Astrocyte (in vitro differentiated cells and primary cell): ENCODE measurements around the gene TAX1BP3. TPM values are rescaled to one million over a fixed set of nuclear protein-coding genes. Genes with fewer than 3 reads are reported as not detected.

Source experiments
- DNase-seq: peaks from one replicate; pipeline ENCODE4 v3.0.0-alpha.2; 2010; ENCODE audit warnings: low read depth
- FAIRE-seq: peaks from 2 replicates; lab custom pipeline; 2011; peaks lifted over from hg19 to GRCh38; lab: Jason Lieb, UNC
- H2AFZ ChIP-seq: 2 replicates; pipeline ENCODE4 v1.6.0; 2012; ENCODE audit warnings: low read depth, low read length, inconsistent platforms
- H3K27ac ChIP-seq: 2 replicates; pipeline ENCODE4 v1.5.1; 2011; ENCODE audit warnings: low read depth, low read length, inconsistent platforms
- H3K27me3 ChIP-seq: 2 replicates; pipeline ENCODE4 v1.6.0; 2011; ENCODE audit warnings: low read length, inconsistent platforms; ENCODE audit not compliant: insufficient read depth
- H3K36me3 ChIP-seq: 2 replicates; pipeline ENCODE4 v1.5.1; 2011; ENCODE audit warnings: low read length, inconsistent platforms; ENCODE audit not compliant: insufficient read depth
- H3K4me1 ChIP-seq: 2 replicates; pipeline ENCODE4 v1.5.1; 2011; ENCODE audit warnings: low read length, inconsistent platforms; ENCODE audit not compliant: insufficient read depth
- H3K4me2 ChIP-seq: 2 replicates; pipeline ENCODE4 v1.6.0; 2012; ENCODE audit warnings: low read length, inconsistent platforms
- H3K4me3 ChIP-seq: 2 replicates; pipeline ENCODE4 v1.5.1; 2011; ENCODE audit warnings: low read depth, mild to moderate bottlenecking, low read length, inconsistent platforms; ENCODE audit not compliant: insufficient read depth
- H3K79me2 ChIP-seq: 2 replicates; pipeline ENCODE4 v1.6.0; 2012; ENCODE audit warnings: mild to moderate bottlenecking, low read length, inconsistent platforms; ENCODE audit not compliant: insufficient read depth
- H3K9ac ChIP-seq: 2 replicates; pipeline ENCODE4 v1.6.0; 2012; ENCODE audit warnings: mild to moderate bottlenecking, low read length, inconsistent platforms
- H3K9me3 ChIP-seq: 2 replicates; pipeline ENCODE4 v1.5.1; 2012; ENCODE audit warnings: low read depth, mild to moderate bottlenecking, low read length, inconsistent platforms; ENCODE audit not compliant: insufficient read depth
- H4K20me1 ChIP-seq: 2 replicates; pipeline ENCODE4 v1.6.0; 2012; ENCODE audit warnings: low read length, inconsistent platforms; ENCODE audit not compliant: insufficient read depth
- H3K27ac Mint-ChIP-seq: one replicate; pipeline ENCODE4 v1.8.0; 2021; ENCODE audit warnings: mild to moderate bottlenecking, mixed read lengths; ENCODE audit not compliant: unreplicated experiment
- H3K27me3 Mint-ChIP-seq: one replicate; pipeline ENCODE4 v1.8.0; 2021; ENCODE audit warnings: low read depth, mixed read lengths; ENCODE audit not compliant: unreplicated experiment
- H3K36me3 Mint-ChIP-seq: one replicate; pipeline ENCODE4 v1.8.0; 2021; ENCODE audit warnings: low read depth, mixed read lengths; ENCODE audit not compliant: unreplicated experiment
- H3K4me1 Mint-ChIP-seq: one replicate; pipeline ENCODE4 v1.8.0; 2021; ENCODE audit warnings: low read depth, mixed read lengths; ENCODE audit not compliant: unreplicated experiment
- H3K4me3 Mint-ChIP-seq: one replicate; pipeline ENCODE4 v1.8.0; 2021; ENCODE audit warnings: mild to moderate bottlenecking, moderate library complexity, mixed read lengths; ENCODE audit not compliant: unreplicated experiment
- H3K9me3 Mint-ChIP-seq: one replicate; pipeline ENCODE4 v1.8.0; 2021; ENCODE audit warnings: mild to moderate bottlenecking, mixed read lengths; ENCODE audit not compliant: unreplicated experiment
- CTCF ChIP-seq: IDR thresholded peaks from 2 replicates; pipeline ENCODE4 v1.5.1; 2011; ENCODE audit warnings: low read depth, mild to moderate bottlenecking, inconsistent platforms, low read length, moderate library complexity; ENCODE audit not compliant: insufficient read depth
- EZH2 ChIP-seq: IDR thresholded peaks from 2 replicates; pipeline ENCODE4 v1.6.1; 2012; ENCODE audit warnings: mild to moderate bottlenecking, low read length, inconsistent platforms; ENCODE audit not compliant: insufficient read depth
- total RNA-seq: library from RNA; stranded (reverse); gene quantifications from 2 replicates; pipeline ENCODE4 v1.2.1, GENCODE V29; 2021

The TAX1BP3 gene
- total RNA-seq, 1 donor from 2014 or later, result 194 TPM

- Mint-ChIP-seq H3K36me3 (peaks cover 39% of the 10 kb centered on the region), H3K27me3 (no peaks in the 10 kb centered on the region), H3K4me1 (no peaks in the 10 kb centered on the region), H3K9me3 (no peaks in the 10 kb centered on the region), H3K27ac (no peak overlapping the region), H3K4me3 (no peak overlapping the region)
- no peaks in the 10 kb centered on the region for H3K9me3 ChIP-seq
- H3K27me3 ChIP-seq, result no peaks in the 10 kb centered on the region
- DNase-seq (no peak), FAIRE-seq (no peak)
- peaks cover 5% of the 10 kb centered on the region for H4K20me1 ChIP-seq
- no peaks in the 10 kb centered on the region for H3K4me1 ChIP-seq
- H3K36me3 ChIP-seq, result peaks cover 24% of the 10 kb centered on the region
- H2AFZ ChIP-seq, result no peak overlapping the region
- H3K79me2 ChIP-seq, result no peaks in the 10 kb centered on the region
- H3K9ac ChIP-seq, result no peak overlapping the region
- H3K4me3 ChIP-seq, result no peak overlapping the region
- no peak overlapping the region for H3K27ac ChIP-seq
- H3K4me2 ChIP-seq, result no peak overlapping the region
- TF ChIP-seq CTCF (no peak), EZH2 (no peak)
These were observed 55.3 kb downstream of the TAX1BP3 start for GRCh38 chr17:3613124-3613523.

Other genes starting within 250 kb of the TAX1BP3 start
- not detected in 2 replicates for gene OR1E2, start 234.7 kb downstream of the TAX1BP3 start, total RNA-seq
- gene SPATA22, start 196.8 kb downstream of the TAX1BP3 start, total RNA-seq, result not detected in 2 replicates
- not detected in 2 replicates for gene ASPA, start 192.6 kb downstream of the TAX1BP3 start, total RNA-seq
- 0.16 and 0.22 TPM in 2 replicates for gene TRPV3, start 110.8 kb downstream of the TAX1BP3 start, total RNA-seq
- gene TRPV1, start 59.2 kb downstream of the TAX1BP3 start, total RNA-seq, result 4.3 and 5.2 TPM in 2 replicates
- 6.8 and 7.8 TPM in 2 replicates for gene SHPK, start 32.3 kb downstream of the TAX1BP3 start, total RNA-seq
- gene CTNS, start 31.8 kb downstream of the TAX1BP3 start, total RNA-seq, result 5.8 and 6.5 TPM in 2 replicates
- 49.7 and 52.2 TPM in 2 replicates for gene EMC6, start 234 bp upstream of the TAX1BP3 start, total RNA-seq
- 2.4 TPM in 2 replicates for gene P2RX5, start 27.6 kb upstream of the TAX1BP3 start, total RNA-seq
- gene HASPIN, start 55.3 kb upstream of the TAX1BP3 start, total RNA-seq, result 1.7 and 2.4 TPM in 2 replicates
- 23.3 and 30.9 TPM in 2 replicates for gene ITGAE, start 132.6 kb upstream of the TAX1BP3 start, total RNA-seq
- 44.5 and 46.7 TPM in 2 replicates for gene NCBP3, start 177.7 kb upstream of the TAX1BP3 start, total RNA-seq
- gene CAMKK1, start 224.5 kb upstream of the TAX1BP3 start, total RNA-seq, result 3.8 and 5.1 TPM in 2 replicates
- not detected in 2 replicates for gene P2RX1, start 247.9 kb upstream of the TAX1BP3 start, total RNA-seq